Stomach (tissue), 4 donors: ENCODE results near the gene EIF5A2.

Experiments
- CTCF ChIP-seq, 7 experiments: fragments of 450-650 bp in 4 of 7; fragments of 200-600 bp in 3 of 7; sonication (generic) in 3 of 7; IDR thresholded peaks; one replicate each; pipeline ENCODE4 v1.5.1; 2016 to 2019; ENCODE audit warnings: antibody characterized with exemption in 7 of 7, control low read depth in 2 of 7, mild to moderate bottlenecking in 1 of 7
- POLR2A ChIP-seq, 4 donors: fragments of 450-650 bp; IDR thresholded peaks; one replicate each; pipeline ENCODE4 v1.6.1; 2016; ENCODE audit warnings: antibody characterized with exemption in 4 of 4, control low read depth in 2 of 4, mild to moderate bottlenecking in 1 of 4, moderate library complexity in 1 of 4

GRCh38 chr3:170848292-170848917 lies 60.0 kb downstream of the EIF5A2 start:
- TF ChIP-seq CTCF (IDR thresholded peaks at IDR 0.05) (peak in 3 of 7 experiments; percentile 16 to 34 (median 27)), POLR2A (IDR thresholded peaks at IDR 0.05) (no peak)
